HG02759 (cell line): ENCODE results near the gene PIK3C3.
"Not testable (repeated sequence)": the region's sequence is repeated elsewhere in the genome, so short reads cannot be mapped to it uniquely, and the experiment has no call there.

ENCODE experiments used
- ATAC-seq: cut with Tn5 transposase; IDR thresholded peaks from one replicate; pipeline ENCODE4 v1.9.1; 2021; ENCODE audit warnings: mild to moderate bottlenecking, moderate library complexity; ENCODE audit not compliant: unreplicated experiment

PIK3C3 gene

DNA sequence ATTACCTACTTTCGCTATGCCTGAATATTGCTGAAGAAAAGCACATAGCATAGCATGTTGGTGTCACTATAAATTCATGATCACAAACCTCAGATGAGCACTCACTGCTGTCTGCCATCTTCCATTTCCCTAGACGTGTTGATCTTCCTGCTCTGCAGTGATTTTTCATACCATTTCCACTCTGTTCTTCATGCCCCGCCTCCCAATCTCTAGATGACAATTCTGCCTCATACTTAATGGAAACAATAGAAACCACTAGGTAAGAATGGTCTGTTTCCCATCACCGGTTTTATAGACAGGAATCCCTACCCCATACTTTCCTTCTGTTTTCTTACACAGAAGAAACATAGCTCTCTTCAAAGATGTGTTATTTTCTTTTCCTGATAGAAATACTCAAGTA lies 63.8 kb downstream of the PIK3C3 start:
- no peak for ATAC-seq

DNA sequence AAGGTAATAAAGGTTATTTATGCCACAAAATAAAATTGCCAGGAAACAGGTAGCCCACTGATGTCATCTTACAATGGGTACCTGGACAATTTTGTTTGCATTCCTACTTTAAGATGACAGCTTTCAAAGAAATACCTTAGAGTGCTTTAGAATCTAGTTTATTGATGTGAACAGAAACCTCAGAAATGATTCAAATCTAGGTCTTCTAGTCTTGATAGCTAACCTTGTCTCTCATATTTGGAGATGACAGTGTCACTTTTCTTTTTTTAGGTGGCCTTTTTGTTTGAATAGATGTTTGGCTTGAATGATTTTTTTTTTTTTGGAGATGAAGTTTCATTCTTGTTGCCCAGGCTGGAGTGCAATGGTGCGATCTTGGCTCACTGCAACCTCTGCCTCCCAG lies 69.1 kb downstream of the PIK3C3 start:
- ATAC-seq: peak; percentile 34

GRCh38 chr18:42025491-42025890 lies 70.5 kb downstream of the PIK3C3 start:
- ATAC-seq: peak; percentile 4

DNA sequence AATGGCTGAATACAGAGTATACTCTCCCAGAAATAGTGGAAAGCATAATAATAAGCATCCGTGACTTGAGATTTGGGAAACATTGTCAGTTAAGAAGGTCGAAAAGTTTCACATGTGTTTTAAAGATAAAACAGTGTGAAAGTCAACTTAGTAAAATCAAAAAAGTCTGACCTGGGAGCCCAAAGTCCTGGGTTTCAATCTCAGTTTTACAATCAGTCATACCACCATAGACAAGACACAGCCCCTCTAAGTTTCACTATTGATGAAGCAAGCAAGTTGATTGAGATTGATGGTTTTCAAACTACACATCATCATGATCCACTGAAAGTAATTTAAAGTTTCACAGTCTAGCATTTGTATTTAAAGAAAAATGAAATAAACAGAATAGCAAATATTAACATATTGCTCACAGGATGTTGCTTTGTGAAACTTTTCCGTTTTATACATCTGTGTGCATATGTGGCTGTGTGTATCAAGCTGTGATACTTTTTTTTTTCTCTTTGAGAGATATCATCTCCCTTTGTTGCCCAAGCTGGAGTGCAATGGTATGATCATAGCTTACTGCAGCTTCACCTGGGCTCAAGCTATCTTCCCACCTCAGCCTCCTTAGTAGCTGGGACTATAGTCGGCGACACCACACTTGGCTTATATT lies 71.1 kb downstream of the PIK3C3 start:
- ATAC-seq: peak; percentile 91

DNA sequence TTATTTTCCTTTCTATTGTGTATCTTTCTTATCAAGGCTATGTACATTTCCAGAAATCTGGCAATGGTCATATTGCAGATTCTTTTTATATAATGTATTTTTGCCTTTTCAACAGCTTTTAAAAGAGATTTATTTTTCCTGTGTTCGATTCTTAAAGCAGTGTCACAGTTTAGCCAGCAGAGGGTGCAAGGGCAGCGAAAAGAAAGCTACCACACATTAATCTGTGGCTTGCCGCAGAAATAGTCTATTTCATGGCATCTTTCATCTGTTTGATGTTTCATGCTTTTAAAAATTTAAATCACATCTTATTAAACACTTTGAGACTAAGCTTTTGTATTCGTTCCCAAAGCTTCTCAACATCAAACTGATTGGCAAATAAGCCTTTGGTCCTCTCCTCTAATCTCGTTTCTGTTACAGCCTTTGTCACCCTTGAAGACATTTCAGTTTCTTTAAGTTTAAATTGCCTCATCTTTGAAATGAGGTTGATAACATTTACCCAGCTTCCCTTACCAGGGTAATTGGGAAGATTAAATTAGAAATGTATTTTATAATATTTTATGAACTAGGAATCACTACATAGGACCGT lies 73.3 kb downstream of the PIK3C3 start:
- no peak for ATAC-seq

DNA sequence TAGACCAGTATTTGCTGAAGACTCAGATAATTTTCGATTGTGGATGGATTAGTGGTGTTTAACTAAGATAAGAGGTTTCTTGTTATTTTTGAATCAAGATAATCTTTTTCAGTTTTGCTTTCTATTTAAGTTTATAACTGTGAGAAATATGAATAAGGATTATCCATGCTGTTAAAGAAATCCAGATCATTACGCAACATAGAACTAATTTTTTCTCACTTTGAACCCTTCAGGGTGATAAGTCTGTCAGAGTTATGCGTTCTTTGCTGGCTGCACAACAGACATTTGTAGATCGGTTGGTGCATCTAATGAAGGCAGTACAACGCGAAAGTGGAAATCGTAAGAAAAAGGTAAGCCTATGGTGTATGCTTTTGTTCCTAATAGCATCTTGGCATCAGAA lies 74.1 kb downstream of the PIK3C3 start:
- ATAC-seq: no peak

- no peak for ATAC-seq
Observed at GRCh38 chr18:42030586-42031182, 75.7 kb downstream of the PIK3C3 start.

- no peak for ATAC-seq
Observed at GRCh38 chr18:42032447-42032846, 77.4 kb downstream of the PIK3C3 start.

DNA sequence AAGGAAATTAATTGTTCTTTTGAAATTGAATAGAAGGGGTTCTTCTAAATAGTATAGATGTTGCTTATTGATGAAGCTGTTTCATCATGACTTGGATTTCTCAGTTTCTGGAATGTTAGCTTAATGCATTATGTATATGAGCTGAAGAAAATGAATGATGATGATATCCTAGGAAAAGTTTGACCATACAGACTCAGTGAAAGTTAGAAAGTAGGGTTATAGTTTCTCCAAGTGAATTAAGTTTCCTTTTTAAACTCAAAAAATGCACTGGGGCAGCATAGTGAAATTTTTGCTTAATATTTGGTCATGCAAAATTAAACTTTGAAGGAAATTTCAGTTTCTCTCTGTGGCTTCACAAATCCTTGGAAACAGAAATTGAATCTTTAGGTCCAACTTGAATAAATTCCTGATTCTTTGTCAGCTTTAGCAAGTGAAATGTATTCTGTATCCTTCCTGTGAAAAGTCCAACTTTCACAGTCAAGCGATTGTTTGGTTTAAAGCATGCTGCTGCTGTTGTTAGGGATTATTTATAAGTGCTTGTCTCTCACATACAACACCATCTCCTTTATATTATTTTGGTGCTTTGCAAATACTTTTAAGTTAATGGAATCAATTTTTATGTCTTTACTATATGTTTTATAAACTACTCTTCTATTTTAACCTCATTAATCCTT lies 78.2 kb downstream of the PIK3C3 start:
- ATAC-seq: no peak

GRCh38 chr18:42038936-42039335 lies 83.9 kb downstream of the PIK3C3 start:
- no peak for ATAC-seq

DNA sequence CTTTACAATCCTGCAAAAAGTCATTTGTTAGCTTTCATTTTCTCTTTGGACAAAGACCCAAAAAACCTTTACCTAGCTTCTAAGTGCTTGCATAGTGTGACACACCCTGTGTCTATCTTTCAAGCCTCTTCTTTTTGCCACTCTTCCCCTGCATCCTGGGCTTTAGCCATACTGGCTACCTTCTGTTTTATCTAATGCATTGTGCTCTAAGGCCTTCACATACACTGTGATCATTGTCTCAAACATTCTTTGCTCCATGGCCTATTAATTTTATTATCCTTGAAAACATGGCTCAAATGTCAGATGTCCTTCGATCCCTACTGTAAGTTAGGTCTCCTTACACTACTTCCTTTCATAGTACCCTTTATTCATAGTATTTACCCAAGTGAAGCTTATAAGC lies 84.4 kb downstream of the PIK3C3 start:
- no peak for ATAC-seq

DNA sequence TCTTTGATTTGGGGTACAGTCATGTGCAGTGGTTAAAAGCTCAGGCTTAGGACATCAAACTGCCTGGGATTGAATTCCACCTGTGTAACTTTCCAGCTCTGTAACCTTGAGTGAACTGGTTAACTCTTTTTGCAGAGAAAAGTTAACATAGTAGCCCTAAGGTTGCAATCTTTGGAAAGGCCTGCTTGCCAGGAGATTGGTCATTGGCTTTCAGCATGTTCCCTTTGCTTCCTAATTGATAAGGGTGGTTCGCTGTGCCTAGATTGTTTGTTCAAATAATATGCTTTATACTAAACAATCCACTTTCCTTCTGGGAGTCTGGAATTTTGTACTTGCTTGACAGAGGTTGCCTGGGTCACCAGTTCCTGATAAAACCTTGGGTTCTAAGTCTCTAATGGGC lies 86.8 kb downstream of the PIK3C3 start:
- ATAC-seq: no peak

DNA sequence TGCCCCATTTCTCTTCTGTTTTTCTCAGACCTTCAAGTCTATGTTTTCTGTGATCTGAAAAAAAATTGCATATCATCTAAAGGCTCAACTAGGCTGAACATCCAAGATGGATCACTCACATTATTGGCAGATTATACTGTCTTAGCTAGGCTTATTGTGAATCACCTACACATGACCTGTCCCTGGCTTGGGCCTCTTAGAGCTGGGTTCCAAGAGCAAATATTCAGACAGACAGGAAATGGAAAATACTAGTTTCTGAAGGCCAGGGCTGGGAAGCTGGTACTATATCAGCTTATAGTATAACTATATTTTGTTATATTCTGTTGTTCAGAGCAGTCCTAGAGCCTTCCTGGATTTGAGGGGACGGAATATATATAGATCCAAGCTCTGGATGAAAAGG lies 90.3 kb downstream of the PIK3C3 start:
- ATAC-seq: no peak

- ATAC-seq: no peak
Observed at GRCh38 chr18:42047721-42048120, 92.7 kb downstream of the PIK3C3 start.

GRCh38 chr18:42048158-42048557 lies 93.1 kb downstream of the PIK3C3 start:
- ATAC-seq: no peak

- ATAC-seq: not testable (repeated sequence)
Observed at GRCh38 chr18:42049536-42049935, 94.5 kb downstream of the PIK3C3 start.

DNA sequence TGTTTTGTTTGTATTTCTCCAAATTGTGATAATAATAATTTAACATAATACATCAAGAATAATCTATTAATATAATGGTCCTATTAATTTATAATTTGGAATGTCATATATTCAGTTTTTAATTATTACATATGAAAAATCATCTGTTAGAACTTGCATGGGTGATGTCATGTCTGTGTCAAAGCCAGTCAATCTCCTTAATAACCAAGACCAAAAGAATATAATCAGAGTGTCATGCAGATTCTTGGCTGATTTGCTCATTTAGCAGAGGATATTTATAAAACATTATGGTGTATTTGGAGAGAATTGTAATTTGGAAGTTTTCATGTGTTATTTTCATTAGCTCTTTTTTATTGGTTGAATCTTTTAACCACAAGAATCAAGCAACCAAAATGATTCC lies 96.4 kb downstream of the PIK3C3 start:
- no peak for ATAC-seq

DNA sequence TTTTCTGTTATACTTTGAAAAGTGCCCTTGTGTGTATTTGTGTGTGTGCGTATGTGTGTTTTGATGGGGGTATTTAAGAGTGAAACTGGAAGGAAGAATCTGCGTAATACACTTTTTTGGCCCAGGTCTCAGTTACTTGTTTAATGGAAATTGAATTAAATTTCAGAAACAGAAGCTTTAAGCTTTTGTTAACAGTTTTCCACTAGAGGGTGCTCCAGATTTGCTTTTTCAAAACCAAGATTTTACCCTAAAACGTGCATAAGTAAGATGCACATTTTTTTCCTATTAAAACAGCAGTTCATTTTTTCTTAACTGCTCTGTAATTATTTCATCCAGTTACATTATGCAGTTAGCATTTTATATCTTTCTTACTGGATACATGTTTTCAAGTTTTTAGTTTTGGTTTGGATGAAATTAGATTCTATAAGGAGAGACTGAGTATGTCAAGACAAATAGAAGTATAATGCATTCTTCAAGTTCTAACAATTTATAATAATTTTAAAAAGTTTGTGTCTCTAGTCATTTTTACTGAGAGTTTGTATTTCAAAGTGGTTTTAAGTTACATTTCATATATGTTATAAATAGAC lies 97.2 kb downstream of the PIK3C3 start:
- ATAC-seq: no peak

- peak; percentile 95 for ATAC-seq
Observed at GRCh38 chr18:42053188-42053781, 98.3 kb downstream of the PIK3C3 start.

DNA sequence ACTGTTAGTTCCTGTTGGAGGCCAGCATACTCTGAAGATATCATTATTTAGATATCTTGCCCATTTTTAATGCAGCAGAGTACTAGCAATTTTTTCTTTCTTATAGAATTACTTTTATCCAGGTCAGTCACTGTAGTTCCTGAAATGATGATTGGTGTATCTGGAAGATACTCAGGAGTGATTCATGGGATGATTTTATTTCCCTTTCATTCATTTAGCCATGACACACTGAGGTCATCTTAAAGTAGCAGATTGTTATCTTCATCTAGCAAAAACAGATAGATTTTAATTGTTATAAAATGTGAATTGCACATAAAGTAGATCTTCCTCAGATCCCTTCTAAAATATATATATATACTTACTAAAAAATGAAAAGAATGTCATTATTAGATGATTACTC lies 109.1 kb downstream of the PIK3C3 start:
- no peak for ATAC-seq

GRCh38 chr18:42067518-42067917 lies 112.5 kb downstream of the PIK3C3 start:
- ATAC-seq: no peak
